ENCODE measurements around the gene PPFIA2. TPM values are rescaled to one million over a fixed set of nuclear protein-coding genes. Genes with fewer than 3 reads are reported as not detected.

Gene PPFIA2
- total and polyA plus RNA-seq, 9 of the 15 experiments (the other 6 are each of a cell fraction or from before 2014, with no cell fraction given) = not detected

DNA sequence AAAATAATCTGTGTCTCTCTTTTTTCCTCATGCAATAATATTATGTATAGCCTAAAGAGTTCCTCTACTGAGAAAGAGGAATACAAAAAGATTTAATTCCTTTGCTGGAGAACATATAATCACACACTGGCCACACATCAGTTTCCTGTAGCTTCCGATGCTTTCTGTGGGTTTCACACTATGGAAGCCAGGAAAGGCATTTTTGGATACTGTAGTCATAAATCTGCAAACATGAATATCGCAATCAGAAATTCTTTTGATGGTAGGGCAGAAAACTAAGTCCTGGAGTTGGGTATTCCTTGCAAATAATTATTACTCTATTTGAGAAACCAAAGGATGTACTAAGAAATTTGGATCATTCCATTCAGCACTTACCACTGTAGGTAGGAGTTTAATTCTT lies 421.3 kb downstream of the PPFIA2 start:
- ChIA-PET CTCF (ENCODE audit: low intra/inter-chr PET ratio) (no interaction called here), POLR2A (no interaction called here)
- intact Hi-C loops (cut with micrococcal nuclease) (no loop called here), in situ Hi-C loops (cut with MboI) (no loop called here)
- no peak for ATAC-seq
- Histone ChIP-seq H2AFZ (ENCODE audit: low read depth, low read length) (no peak overlapping the region), H3K9ac (ENCODE audit: insufficient read depth in 1 of 2, low read depth in 2 of 2, low read length in 2 of 2) (no peak overlapping the region), H3K36me3 (ENCODE audit: control insufficient read depth, insufficient read depth, low read length) (no peaks in the 10 kb centered on the region), H3K27ac (ENCODE audit: extremely low read depth, low read depth, low read length) (no peak overlapping the region), H3K4me3 (no peak overlapping the region), H3K79me2 (ENCODE audit: control insufficient read depth, insufficient read depth, low read length) (no peaks in the 10 kb centered on the region), H3K9me3 (replicated peaks; ENCODE audit: control insufficient read depth, insufficient read depth, low read depth, low read length) (no peaks in the 10 kb centered on the region), H3K27me3 (ENCODE audit: control insufficient read depth in 2 of 2, insufficient read depth in 2 of 2, low read length in 2 of 2) (no peaks in the 10 kb centered on the region), H4K20me1 (replicated peaks; ENCODE audit: control insufficient read depth, insufficient read depth, low read length) (no peaks in the 10 kb centered on the region), H3K4me1 (replicated peaks in 1 of 2; ENCODE audit: control insufficient read depth in 2 of 2, insufficient read depth in 2 of 2, low read length in 2 of 2) (no peaks in the 10 kb centered on the region), H3K4me2 (ENCODE audit: insufficient read depth, low read length) (no peak overlapping the region), H3K9me1 (ENCODE audit: control insufficient read depth, insufficient read depth, low read length) (no peaks in the 10 kb centered on the region)
- 0% methylated on average over 2 of the region's 2 CpGs for WGBS (ENCODE audit: insufficient coverage, low coverage, missing lambda C conversion rate)
- no peak for DNase-seq (ENCODE audit: extremely low read depth in 1 of 4, low spot score in 3 of 4)
- TF ChIP-seq MTA3 (IDR thresholded peaks at IDR 0.05; ENCODE audit: borderline replicate concordance) (no peak), ZNF583 (CRISPR knock-in tag; IDR thresholded peaks at IDR 0.05) (no peak), ZNF609 (CRISPR knock-in tag; IDR thresholded peaks at IDR 0.05; ENCODE audit: borderline replicate concordance) (no peak), ETV6 (IDR thresholded peaks at IDR 0.05; ENCODE audit: borderline replicate concordance in 1 of 2, low read depth in 2 of 2, low read length in 1 of 2) (no peak), ETV6 (CRISPR knock-in tag; IDR thresholded peaks at IDR 0.05; ENCODE audit: borderline replicate concordance) (no peak), MTA1 (IDR thresholded peaks at IDR 0.05; ENCODE audit: borderline replicate concordance) (no peak), HLTF (IDR thresholded peaks at IDR 0.05) (no peak), SMARCC2 (IDR thresholded peaks at IDR 0.05; ENCODE audit: low read depth) (no peak), RFX7 (CRISPR knock-in tag; IDR thresholded peaks at IDR 0.05) (no peak), MEF2D (tag; conservative IDR thresholded peaks at IDR 0.05; ENCODE audit: low read depth) (no peak), NFXL1 (CRISPR knock-in tag; IDR thresholded peaks at IDR 0.05) (no peak), U2AF2 (optimal IDR thresholded peaks at IDR 0.05; ENCODE audit: low read depth, low read length) (no peak), ZNF24 (IDR thresholded peaks at IDR 0.05) (no peak), NCOA1 (IDR thresholded peaks at IDR 0.05; ENCODE audit: low read depth) (no peak), SAFB (IDR thresholded peaks at IDR 0.05; ENCODE audit: borderline replicate concordance, low read depth, low read length) (no peak), VEZF1 (CRISPR knock-in tag; IDR thresholded peaks at IDR 0.05) (no peak)
- no peak for FAIRE-seq
- no TSS peak for BruUV-seq (replicated peaks)
